ENCODE data around the gene LTBP2.

DNA sequence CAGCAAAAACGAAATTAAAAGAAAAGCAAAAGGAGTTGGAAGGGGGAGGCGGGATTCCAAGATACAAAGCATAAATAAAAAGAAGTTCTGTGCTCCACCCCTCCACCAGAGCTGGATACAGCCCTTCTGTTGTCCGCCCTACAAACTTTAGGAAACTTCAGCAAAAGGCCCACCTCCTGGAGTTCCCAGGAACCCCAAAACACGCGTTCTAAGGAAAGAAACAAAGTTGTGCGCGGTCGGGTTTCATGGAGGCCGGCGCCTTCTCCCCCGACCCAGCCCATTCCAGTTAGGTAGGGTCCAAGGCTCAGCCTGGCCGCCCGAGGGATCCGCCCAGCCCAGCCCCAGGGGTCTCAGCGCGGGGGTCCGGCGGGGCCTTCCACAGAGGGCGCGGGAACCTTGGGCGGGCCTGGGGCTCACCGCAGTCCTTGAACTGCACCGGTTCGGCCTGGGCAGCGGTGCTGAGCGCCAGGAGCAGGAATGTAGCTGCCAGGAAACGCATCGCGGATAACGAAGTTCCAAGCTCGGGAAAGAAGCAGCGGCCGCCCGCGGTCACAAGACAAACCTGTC, 119.2 kb downstream of the LTBP2 start, which contains the start of gene NPC2:
- TF ChIP-seq, protein P1, sequence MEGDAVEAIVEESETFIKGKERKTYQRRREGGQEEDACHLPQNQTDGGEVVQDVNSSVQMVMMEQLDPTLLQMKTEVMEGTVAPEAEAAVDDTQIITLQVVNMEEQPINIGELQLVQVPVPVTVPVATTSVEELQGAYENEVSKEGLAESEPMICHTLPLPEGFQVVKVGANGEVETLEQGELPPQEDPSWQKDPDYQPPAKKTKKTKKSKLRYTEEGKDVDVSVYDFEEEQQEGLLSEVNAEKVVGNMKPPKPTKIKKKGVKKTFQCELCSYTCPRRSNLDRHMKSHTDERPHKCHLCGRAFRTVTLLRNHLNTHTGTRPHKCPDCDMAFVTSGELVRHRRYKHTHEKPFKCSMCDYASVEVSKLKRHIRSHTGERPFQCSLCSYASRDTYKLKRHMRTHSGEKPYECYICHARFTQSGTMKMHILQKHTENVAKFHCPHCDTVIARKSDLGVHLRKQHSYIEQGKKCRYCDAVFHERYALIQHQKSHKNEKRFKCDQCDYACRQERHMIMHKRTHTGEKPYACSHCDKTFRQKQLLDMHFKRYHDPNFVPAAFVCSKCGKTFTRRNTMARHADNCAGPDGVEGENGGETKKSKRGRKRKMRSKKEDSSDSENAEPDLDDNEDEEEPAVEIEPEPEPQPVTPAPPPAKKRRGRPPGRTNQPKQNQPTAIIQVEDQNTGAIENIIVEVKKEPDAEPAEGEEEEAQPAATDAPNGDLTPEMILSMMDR (conservative IDR thresholded peaks at IDR 0.05; ENCODE audit: low read depth, low read length) = no peak
- TF ChIP-seq EZH2 (IDR thresholded peaks at IDR 0.05; ENCODE audit: low read length, unreplicated experiment) = no peak
